ENCODE data around the gene PNMT. TPM values are rescaled to one million over a fixed set of nuclear protein-coding genes. Genes with fewer than 3 reads are reported as not detected.
A peak's percentile ranks its signal among the peaks of the same experiment; 100 is the strongest.

PNMT gene
- total and polyA plus RNA-seq, 2 donors (not counting 1 experiment from before 2014, with no cell fraction given) = 0.13 to 0.76 TPM

DNA sequence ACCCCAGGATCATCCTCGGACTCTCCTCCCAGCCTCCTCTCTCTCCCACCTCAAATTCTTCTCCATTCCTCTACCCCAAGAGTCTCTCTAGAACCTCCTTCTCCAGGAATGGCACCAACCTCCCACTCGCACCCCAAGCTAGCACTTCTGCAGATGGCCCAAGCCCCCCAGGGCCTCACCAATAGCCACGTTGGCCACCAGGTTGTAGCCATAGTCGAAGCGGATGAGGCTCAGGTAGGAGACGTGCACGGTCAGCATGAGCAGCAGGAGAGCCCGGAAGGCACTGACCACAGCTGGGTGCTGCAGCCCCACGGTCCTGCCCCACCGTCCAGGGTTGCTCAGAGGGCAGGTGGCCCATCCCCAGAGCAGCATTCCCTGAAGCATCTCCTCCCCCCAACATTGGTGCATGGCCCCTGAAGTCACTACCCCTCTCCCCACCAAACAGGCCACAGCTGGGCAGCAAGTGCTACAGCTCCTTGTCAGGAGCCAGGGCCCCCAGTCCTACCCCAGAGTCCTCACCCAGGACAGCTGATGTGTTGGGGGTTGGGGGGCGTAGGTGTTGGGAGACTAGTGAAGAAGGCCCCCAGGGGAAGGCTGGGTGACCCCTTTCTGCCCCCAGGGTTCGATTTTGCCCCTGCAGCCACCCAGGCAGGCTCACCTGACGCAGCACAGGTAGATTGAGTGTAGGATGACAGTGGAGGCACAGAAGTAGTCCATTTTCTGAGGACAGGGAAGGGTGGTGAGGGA lies 5.3 kb downstream of the PNMT start:
- no peaks in the 10 kb centered on the region for H3K79me2 ChIP-seq (ENCODE audit: control insufficient read depth, insufficient read depth, low read length)
- no peak for TF ChIP-seq EZH2 (IDR thresholded peaks at IDR 0.05; ENCODE audit: borderline replicate concordance, insufficient read depth, low read depth, low read length, poor library complexity, severe bottlenecking)
- TF ChIP-seq, protein P1, sequence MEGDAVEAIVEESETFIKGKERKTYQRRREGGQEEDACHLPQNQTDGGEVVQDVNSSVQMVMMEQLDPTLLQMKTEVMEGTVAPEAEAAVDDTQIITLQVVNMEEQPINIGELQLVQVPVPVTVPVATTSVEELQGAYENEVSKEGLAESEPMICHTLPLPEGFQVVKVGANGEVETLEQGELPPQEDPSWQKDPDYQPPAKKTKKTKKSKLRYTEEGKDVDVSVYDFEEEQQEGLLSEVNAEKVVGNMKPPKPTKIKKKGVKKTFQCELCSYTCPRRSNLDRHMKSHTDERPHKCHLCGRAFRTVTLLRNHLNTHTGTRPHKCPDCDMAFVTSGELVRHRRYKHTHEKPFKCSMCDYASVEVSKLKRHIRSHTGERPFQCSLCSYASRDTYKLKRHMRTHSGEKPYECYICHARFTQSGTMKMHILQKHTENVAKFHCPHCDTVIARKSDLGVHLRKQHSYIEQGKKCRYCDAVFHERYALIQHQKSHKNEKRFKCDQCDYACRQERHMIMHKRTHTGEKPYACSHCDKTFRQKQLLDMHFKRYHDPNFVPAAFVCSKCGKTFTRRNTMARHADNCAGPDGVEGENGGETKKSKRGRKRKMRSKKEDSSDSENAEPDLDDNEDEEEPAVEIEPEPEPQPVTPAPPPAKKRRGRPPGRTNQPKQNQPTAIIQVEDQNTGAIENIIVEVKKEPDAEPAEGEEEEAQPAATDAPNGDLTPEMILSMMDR (IDR thresholded peaks at IDR 0.05) = no peak
- ATAC-seq (ENCODE audit: low read depth) = no peak
- H3K27me3 ChIP-seq (replicated peaks in 1 of 4; ENCODE audit: control extremely low read depth in 1 of 4, control insufficient read depth in 3 of 4, insufficient read depth in 4 of 4, low read length in 3 of 4) = peaks cover 0 to 22% (median 0%) of the 10 kb centered on the region in 4 experiments
- DNase-seq = no peak
- H3K9ac ChIP-seq (ENCODE audit: low read length) = no peak overlapping the region
- ChIA-PET CTCF (interaction anchor here (1.1 to 8.7 kb wide), 5 partner anchors 10 to 52 kb away, joined by 3 to 109 read pairs (median 4); partner anchors contain the start of gene PGAP3), POLR2A (no interaction called here)
- Mint-ChIP-seq H3K27ac (peak overlapping the region; percentile 41), H3K9me3 (ENCODE audit: insufficient read depth) (no peaks in the 10 kb centered on the region), H3K4me3 (no peak overlapping the region), H3K27me3 (peaks cover 13% of the 10 kb centered on the region), H3K4me1 (peaks cover 63% of the 10 kb centered on the region)
- H4K20me1 ChIP-seq (ENCODE audit: control insufficient read depth, insufficient read depth, low read length, poor library complexity, severe bottlenecking) = no peaks in the 10 kb centered on the region
- no peak overlapping the region for H2AFZ ChIP-seq (ENCODE audit: insufficient read depth, low read depth, low read length, poor library complexity, severe bottlenecking)
- 87% methylated on average over 13 of the region's 13 CpGs for WGBS (ENCODE audit: insufficient coverage)
- peak overlapping the region; percentile 59 for H3K4me2 ChIP-seq (replicated peaks; ENCODE audit: low read depth, low read length, poor library complexity, severe bottlenecking)
- peak overlapping the region in 1 of 2 donors; percentile 94 for H3K27ac ChIP-seq (ENCODE audit: low read length in 2 of 2)
- no peak overlapping the region for H3K4me3 ChIP-seq (ENCODE audit: control extremely low read depth in 1 of 5, extremely low read depth in 1 of 5, insufficient read depth in 1 of 5, low read depth in 2 of 5, low read length in 4 of 5)
- intact Hi-C loops (cut with micrococcal nuclease) = no loop called here
- H3K36me3 ChIP-seq (replicated peaks in 1 of 2; ENCODE audit: control extremely low read depth in 1 of 2, control insufficient read depth in 1 of 2, extremely low read depth in 1 of 2, insufficient read depth in 2 of 2, low read length in 1 of 2) = peaks cover 0 to 3% of the 10 kb centered on the region in 2 experiments
- peaks cover 0 to 6% (median 0%) of the 10 kb centered on the region in 3 donors for H3K9me3 ChIP-seq (ENCODE audit: control extremely low read depth in 1 of 3, control insufficient read depth in 2 of 3, insufficient read depth in 1 of 3, low read length in 2 of 3)
- H3K4me1 ChIP-seq (ENCODE audit: control insufficient read depth in 2 of 2, insufficient read depth in 2 of 2, low read length in 2 of 2) = peaks cover 60 to 75% of the 10 kb centered on the region in 2 donors

DNA sequence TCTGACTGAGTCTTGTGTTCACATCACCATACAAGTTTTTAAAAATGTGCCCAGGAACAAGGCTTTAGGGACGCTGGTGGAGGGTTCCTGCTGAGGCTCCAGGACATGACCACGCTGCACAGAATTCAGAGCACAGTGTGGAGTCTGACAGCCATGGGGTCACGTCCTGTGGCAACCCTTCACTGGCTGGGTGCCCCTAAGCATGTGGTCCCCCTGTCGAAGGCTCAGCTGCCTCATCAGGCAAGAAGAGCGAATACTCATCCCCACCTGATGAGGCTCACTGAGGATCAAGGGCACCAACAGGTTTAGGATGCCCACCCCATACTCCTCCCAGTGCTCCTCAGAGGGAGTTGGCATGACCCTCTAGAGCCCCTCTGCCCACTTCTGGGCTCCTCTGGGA lies 5.9 kb downstream of the PNMT start:
- H3K27ac Mint-ChIP-seq = peak overlapping the region; percentile 98
- H3K27me3 Mint-ChIP-seq = peaks cover 9% of the 10 kb centered on the region
- no peak overlapping the region for H3K9ac ChIP-seq (ENCODE audit: low read length)

More for the DNA sequence above, 5.9 kb downstream of the PNMT start:
- H4K20me1 ChIP-seq (ENCODE audit: control insufficient read depth, insufficient read depth, low read length, poor library complexity, severe bottlenecking) = no peaks in the 10 kb centered on the region
- 84% methylated on average over 5 of the region's 5 CpGs for WGBS (ENCODE audit: insufficient coverage)
- CTCF ChIA-PET = interaction anchor here (1.0 to 3.1 kb wide), 5 partner anchors 13 to 52 kb away, joined by 3 to 19 read pairs (median 5); partner anchors contain the start of gene PGAP3
- POLR2A ChIA-PET = interaction anchor here (0.6 to 2.8 kb wide), 6 partner anchors 14 to 81 kb away, joined by 3 to 17 read pairs (median 7); partner anchors contain the start of gene PGAP3
- H3K4me1 Mint-ChIP-seq = peaks cover 67% of the 10 kb centered on the region
- peaks cover 0 to 6% (median 0%) of the 10 kb centered on the region in 3 donors for H3K9me3 ChIP-seq (ENCODE audit: control extremely low read depth in 1 of 3, control insufficient read depth in 2 of 3, insufficient read depth in 1 of 3, low read length in 2 of 3)
- no peak for ATAC-seq (ENCODE audit: low read depth)
- H3K4me3 ChIP-seq (ENCODE audit: control extremely low read depth in 1 of 5, extremely low read depth in 1 of 5, insufficient read depth in 1 of 5, low read depth in 2 of 5, low read length in 4 of 5) = no peak overlapping the region
- H3K36me3 ChIP-seq (replicated peaks in 1 of 2; ENCODE audit: control extremely low read depth in 1 of 2, control insufficient read depth in 1 of 2, extremely low read depth in 1 of 2, insufficient read depth in 2 of 2, low read length in 1 of 2) = peaks cover 0 to 5% of the 10 kb centered on the region in 2 experiments
- peaks cover 63 to 77% of the 10 kb centered on the region in 2 donors for H3K4me1 ChIP-seq (ENCODE audit: control insufficient read depth in 2 of 2, insufficient read depth in 2 of 2, low read length in 2 of 2)
- peak overlapping the region; percentile 59 for H3K4me2 ChIP-seq (replicated peaks; ENCODE audit: low read depth, low read length, poor library complexity, severe bottlenecking)
- peak overlapping the region; percentile 65 to 94 for H3K27ac ChIP-seq (ENCODE audit: low read length in 2 of 2)
- intact Hi-C loops (cut with micrococcal nuclease) = no loop called here
- TF ChIP-seq EZH2 (IDR thresholded peaks at IDR 0.05; ENCODE audit: borderline replicate concordance, insufficient read depth, low read depth, low read length, poor library complexity, severe bottlenecking) = no peak
- TF ChIP-seq, protein P1 (IDR thresholded peaks at IDR 0.05) = no peak
- H2AFZ ChIP-seq (ENCODE audit: insufficient read depth, low read depth, low read length, poor library complexity, severe bottlenecking) = no peak overlapping the region
- peaks cover 0 to 16% (median 0%) of the 10 kb centered on the region in 4 experiments for H3K27me3 ChIP-seq (replicated peaks in 1 of 4; ENCODE audit: control extremely low read depth in 1 of 4, control insufficient read depth in 3 of 4, insufficient read depth in 4 of 4, low read length in 3 of 4)
- no peak overlapping the region for H3K4me3 Mint-ChIP-seq
- peak; percentile 10 for DNase-seq
- no peaks in the 10 kb centered on the region for H3K79me2 ChIP-seq (ENCODE audit: control insufficient read depth, insufficient read depth, low read length)
- no peaks in the 10 kb centered on the region for H3K9me3 Mint-ChIP-seq (ENCODE audit: insufficient read depth)
